Stimulated activated CD8-positive, alpha-beta memory T cell treated with anti-CD3 and anti-CD28 coated beads, Interleukin-15, amount 100 ng/mL, for 48 hours (primary cell): ENCODE measurements around the gene FAM162B.
"Not testable (repeated sequence)": the region's sequence is repeated elsewhere in the genome, so short reads cannot be mapped to it uniquely, and the experiment has no call there.

ENCODE experiments used
- DNase-seq, 2 donors: peaks; one replicate each; pipeline ENCODE4 v3.0.0-alpha.2; 2020; ENCODE audit warnings: low read depth in 2 of 2

FAM162B gene

DNA sequence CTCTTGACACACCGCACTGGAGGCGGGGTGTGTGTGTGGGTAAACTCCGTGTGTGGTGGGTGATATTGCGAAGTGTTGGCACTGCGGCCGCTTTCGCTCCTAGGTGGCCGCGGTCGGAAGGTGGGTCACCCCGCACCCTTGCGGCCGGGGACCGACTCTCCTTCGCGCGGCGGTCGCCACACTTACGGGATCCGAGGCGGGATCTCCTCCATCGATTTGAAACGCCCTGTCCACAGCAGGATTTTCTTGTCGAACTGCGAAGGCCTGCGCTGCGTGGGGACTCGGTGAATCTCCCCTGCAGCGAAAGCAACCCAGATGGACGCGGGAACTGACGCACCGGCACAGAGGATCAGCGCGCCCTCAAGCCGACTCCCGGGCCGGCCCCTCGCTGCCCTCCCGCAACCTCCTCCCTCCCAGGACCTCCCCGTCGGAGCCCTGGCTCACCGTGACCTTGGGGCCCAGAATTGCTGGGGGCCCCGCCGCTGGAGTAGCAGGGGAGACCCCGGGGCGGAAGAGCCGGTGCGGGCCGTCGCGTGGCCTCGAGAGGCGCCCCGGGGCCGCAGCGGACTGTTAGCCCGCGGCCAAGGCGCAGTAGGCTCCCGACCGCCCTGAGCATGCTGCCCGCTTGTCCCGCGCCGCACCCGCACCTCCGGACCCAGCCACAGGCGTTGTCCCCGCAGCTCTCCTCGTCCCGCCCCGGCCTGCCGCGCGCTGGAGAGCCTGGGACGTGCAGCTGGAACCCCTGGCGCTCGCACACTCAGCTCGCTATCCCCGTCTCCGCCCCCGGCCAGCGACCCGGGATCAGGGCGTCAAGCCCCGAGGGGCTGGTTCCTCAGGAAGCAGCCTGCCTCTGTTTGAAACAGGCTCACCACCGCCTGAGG, at the start of gene FAM162B:
Gene FAM162B (minus strand): TSS at position 759 of the 881 bp plus-strand sequence. CDS start 143 bp downstream, at position 616.
- DNase-seq, result peak in 1 of 2 donors; percentile 4

GRCh38 chr6:116812051-116812650, 46.6 kb upstream of the FAM162B start:
- DNase-seq, result no peak

- no peak for DNase-seq
These were observed 36.5 kb upstream of the FAM162B start for GRCh38 chr6:116801971-116802370.

GRCh38 chr6:116799945-116800344, 34.4 kb upstream of the FAM162B start:
- DNase-seq, result no peak

- no peak for DNase-seq
These were observed 32.1 kb upstream of the FAM162B start for GRCh38 chr6:116797585-116797984.

GRCh38 chr6:116793224-116793623, 27.7 kb upstream of the FAM162B start:
- DNase-seq, result no peak

- no peak for DNase-seq
These were observed 18.3 kb upstream of the FAM162B start for GRCh38 chr6:116783852-116784251.

DNA sequence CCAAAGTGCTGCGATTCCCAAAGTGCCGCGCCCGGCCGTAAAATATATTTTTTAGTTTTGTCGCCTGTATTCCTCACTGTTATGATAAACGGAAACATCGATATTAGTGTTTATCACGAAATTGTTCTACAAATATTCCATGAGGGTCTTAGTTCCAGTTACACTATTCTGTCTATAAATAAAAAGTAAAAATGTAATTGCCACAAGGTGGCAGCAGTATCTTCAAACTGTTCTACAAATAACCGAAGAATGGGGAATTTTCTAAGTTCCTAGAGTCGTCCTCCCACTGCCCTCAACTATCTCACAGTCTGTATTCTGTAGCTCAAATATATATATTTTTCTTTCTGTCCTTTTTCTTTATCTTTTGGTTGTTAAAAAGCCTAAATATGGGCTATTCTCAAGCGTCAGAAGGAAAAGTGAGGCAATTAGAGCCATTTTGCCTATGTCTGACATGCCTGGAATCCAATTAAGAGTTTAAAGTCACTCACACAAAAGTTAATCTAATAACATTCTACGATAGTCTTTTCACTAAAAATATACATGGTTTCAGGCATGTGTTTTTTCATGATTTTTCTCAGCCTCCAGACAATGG, 14.2 kb upstream of the FAM162B start:
- DNase-seq, result no peak

DNA sequence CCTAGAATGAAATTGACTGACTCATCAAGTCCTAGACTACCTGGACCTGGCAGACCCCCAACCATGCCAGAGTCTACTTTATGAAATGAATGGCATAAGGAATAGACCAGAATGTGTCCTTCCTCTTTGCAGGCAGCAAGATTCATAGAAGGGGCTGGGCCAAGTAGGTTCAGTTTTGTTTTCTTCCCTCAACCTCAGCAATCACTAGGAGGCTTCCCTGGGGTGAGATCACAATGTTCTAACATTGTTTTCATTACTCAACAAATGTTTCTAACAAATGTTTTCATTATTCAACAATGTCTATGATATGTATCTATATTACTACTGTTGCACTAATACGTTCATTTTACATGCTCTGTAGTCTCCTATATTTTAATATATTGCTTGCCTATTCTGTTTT, 8.4 kb upstream of the FAM162B start:
- DNase-seq, result no peak

GRCh38 chr6:116772450-116772849, 6.9 kb upstream of the FAM162B start:
- DNase-seq, result no peak

DNA sequence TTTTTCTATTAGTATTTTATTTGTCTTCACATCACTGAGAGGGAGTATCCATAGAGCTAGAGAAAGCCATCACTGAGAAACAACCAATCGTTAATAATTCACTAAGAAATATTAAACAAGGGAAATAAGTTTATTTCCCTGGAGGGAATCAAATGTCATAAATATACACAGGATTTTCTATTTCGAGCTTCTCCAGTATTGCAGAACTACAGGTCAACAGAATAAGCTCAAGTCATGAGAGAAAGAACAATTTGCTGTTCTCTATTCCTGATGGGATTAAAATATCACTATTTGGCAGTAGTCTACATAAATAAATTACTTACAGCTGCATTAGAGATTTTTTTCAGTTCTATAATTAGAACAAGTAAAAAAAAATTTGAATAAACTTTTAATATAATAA, 2.2 kb upstream of the FAM162B start:
- DNase-seq, result no peak

- DNase-seq, result no peak
These were observed 1.1 kb upstream of the FAM162B start for GRCh38 chr6:116766506-116767176.

DNA sequence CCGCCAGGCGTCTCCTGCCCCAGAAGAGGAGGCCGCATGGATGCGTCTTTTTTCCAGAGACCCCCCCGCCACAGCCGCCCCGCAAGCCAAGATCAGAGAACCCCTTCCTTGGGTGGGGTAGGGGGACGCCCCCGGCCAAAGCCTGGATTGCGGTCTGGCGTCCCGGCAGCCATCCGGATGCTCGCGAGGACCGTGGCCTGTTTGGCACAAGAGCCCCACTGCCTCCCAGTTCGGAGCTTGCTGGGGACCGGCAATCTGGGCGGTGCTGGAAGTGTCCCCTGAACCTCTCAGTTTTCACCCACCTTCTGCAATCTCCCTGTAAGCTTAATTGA, 924 bp downstream of the FAM162B start:
- DNase-seq, result no peak

- DNase-seq, result no peak
These were observed 1.5 kb downstream of the FAM162B start for GRCh38 chr6:116763906-116764628.

- no peak for DNase-seq
These were observed 2.5 kb downstream of the FAM162B start for GRCh38 chr6:116763048-116763447.

DNA sequence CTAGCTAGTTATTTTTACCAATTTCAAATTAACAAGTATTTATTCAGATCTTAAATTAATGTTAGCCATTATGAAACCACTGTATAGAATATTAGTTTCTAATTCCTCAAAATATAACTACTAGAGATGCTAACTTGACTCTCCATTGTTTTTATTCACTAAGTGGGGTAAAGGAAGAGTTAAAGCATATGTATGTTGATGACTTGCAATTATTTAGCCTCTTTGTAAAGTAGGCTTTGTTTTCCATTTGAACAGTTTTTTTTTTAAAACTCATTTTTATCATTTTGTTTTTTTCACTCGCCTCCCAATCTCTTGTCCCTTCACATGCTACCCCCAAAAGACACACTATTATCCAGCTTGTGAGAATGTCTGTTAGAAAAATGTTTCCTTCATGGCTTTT, 3.3 kb downstream of the FAM162B start:
- no peak for DNase-seq

DNA sequence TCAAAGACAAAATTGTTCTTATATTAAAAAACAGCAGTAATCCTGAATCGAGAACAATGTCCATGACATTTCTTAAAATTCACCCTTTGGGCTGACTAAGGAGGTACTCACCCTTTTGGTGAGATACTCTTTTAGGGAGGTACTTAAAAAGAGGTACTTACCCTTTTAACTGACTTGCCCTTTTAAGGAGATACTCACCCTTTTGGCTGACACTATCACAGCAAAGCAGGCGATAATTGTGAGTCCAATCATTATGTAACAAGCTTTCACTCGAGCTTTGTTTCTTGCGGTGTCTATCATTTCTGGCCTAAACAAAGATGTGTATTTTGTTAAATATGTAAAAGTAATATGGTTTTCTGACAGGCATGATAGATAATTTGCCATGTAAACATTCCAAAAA, 3.7 kb downstream of the FAM162B start:
- DNase-seq, result no peak

GRCh38 chr6:116745176-116745575, 20.3 kb downstream of the FAM162B start:
- DNase-seq, result no peak

- no peak for DNase-seq
These were observed 23.9 kb downstream of the FAM162B start for GRCh38 chr6:116741571-116741970.

DNA sequence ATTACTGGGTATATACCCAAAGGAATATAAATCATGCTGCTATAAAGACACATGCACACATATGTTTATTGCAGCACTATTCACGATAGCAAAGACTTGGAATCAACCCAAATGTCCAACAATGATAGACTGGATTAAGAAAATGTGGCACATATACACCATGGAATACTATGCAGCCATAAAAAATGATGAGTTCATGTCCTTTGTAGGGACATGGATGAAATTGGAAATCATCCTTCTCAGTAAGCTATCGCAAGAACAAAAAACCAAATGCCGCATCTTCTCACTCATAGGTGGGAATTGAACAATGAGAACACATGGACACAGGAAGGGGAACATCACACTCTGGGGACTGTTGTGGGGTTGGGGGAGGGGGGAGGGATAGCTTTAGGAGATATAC, 25.0 kb downstream of the FAM162B start:
- DNase-seq, result not testable (repeated sequence)

DNA sequence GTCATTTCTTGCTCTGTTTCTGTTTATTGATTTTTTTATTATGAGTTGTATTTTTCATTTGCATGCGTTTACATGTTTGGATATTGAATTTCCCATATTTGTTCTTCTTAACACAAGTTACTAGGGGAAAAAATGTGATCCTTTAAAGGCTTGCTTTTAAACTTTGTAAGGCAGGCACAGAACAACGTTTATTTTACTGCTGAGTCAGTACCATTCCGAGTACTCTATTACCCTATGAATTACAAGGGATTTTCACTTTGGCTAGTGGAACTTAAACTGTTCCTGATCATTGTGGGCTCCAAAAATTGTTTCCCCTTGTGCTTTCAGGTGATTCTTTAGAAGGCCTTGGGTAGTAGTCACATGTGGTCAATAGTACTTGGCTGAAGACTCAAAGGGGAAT, 28.5 kb downstream of the FAM162B start:
- no peak for DNase-seq

- DNase-seq, result no peak
These were observed 35.0 kb downstream of the FAM162B start for GRCh38 chr6:116730513-116730912.
